ENCODE measurements around the gene PRKN.

The PRKN gene

GRCh38 chr6:162560891-162561290, 166.7 kb downstream of the PRKN start:
- H3K9me3 ChIP-seq (ENCODE audit: insufficient read depth, low read length, severe bottlenecking): no peaks in the 10 kb centered on the region
- no peaks in the 10 kb centered on the region for H4K20me1 ChIP-seq (ENCODE audit: insufficient read depth, low read length)
- H3K79me2 ChIP-seq (ENCODE audit: insufficient read depth, low read length): no peaks in the 10 kb centered on the region
- no peak for ATAC-seq (ENCODE audit: insufficient read depth, low read depth)
- no peak overlapping the region for H3K9ac ChIP-seq (ENCODE audit: low read depth, low read length)
- H3K36me3 ChIP-seq (ENCODE audit: insufficient read depth, low read length): no peaks in the 10 kb centered on the region
- H2AFZ ChIP-seq (ENCODE audit: low read depth, low read length): no peak overlapping the region
- no peaks in the 10 kb centered on the region for H3K4me1 ChIP-seq (ENCODE audit: insufficient read depth, low read length)
- no peak overlapping the region for H3K27ac ChIP-seq (ENCODE audit: low read length)
- no peaks in the 10 kb centered on the region for H3K27me3 ChIP-seq (ENCODE audit: insufficient read depth, low read length, poor library complexity)
- no peak overlapping the region for H3K4me2 ChIP-seq (ENCODE audit: insufficient read depth, low read length)
- no peak overlapping the region for H3K4me3 ChIP-seq (ENCODE audit: low read depth in 1 of 2, low read length in 2 of 2)
- no peak for TF ChIP-seq CTCF (IDR thresholded peaks at IDR 0.05; ENCODE audit: borderline replicate concordance, extremely low read depth, low read length, poor library complexity, severe bottlenecking)
- DNase-seq: no peak

GRCh38 chr6:162554531-162554930, 173.0 kb downstream of the PRKN start:
- no peak for TF ChIP-seq EZH2 (IDR thresholded peaks at IDR 0.05; ENCODE audit: borderline replicate concordance, low read depth, low read length, severe bottlenecking)
- no peak for TF ChIP-seq CTCF (IDR thresholded peaks at IDR 0.05; ENCODE audit: borderline replicate concordance, extremely low read depth, low read length, poor library complexity, severe bottlenecking)
- H3K36me3 ChIP-seq (ENCODE audit: insufficient read depth, low read length): no peaks in the 10 kb centered on the region

DNA sequence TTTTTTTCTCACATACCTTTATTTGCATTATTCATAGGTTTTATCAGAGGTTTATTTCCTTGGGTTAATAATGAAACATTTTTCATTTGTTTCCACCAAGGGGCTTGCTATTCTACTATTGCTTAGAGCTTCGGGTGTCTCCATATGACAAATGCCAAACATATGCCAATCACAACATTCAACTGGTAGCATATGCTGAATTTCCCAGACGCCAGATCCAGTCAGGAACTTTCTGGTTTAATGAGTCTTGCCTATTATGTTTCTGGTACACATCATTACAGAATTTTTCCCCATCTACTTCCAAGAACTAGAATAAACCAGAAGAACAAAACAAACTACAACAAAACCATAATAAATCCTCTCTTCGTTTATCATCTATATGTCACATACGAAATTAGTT, 180.7 kb downstream of the PRKN start:
- H2AFZ ChIP-seq (ENCODE audit: low read depth, low read length): no peak overlapping the region

More at GRCh38 chr6:162554531-162554930, 173.0 kb downstream of the PRKN start:
- DNase-seq (no peak), ATAC-seq (ENCODE audit: insufficient read depth, low read depth) (no peak)
- no peak overlapping the region for H3K4me2 ChIP-seq (ENCODE audit: insufficient read depth, low read length)
- no peaks in the 10 kb centered on the region for H3K27me3 ChIP-seq (ENCODE audit: insufficient read depth, low read length, poor library complexity)
- no peaks in the 10 kb centered on the region for H3K79me2 ChIP-seq (ENCODE audit: insufficient read depth, low read length)
- H4K20me1 ChIP-seq (ENCODE audit: insufficient read depth, low read length): no peaks in the 10 kb centered on the region
- no peaks in the 10 kb centered on the region for H3K9me3 ChIP-seq (ENCODE audit: insufficient read depth, low read length, severe bottlenecking)
- H3K4me3 ChIP-seq (ENCODE audit: low read depth in 1 of 2, low read length in 2 of 2): no peak overlapping the region
- no peak overlapping the region for H3K9ac ChIP-seq (ENCODE audit: low read depth, low read length)
- H3K4me1 ChIP-seq (ENCODE audit: insufficient read depth, low read length): no peaks in the 10 kb centered on the region
- no peak overlapping the region for H3K27ac ChIP-seq (ENCODE audit: low read length)
- H2AFZ ChIP-seq (ENCODE audit: low read depth, low read length): no peak overlapping the region

More for the DNA sequence above, 180.7 kb downstream of the PRKN start:
- Histone ChIP-seq H3K9ac (ENCODE audit: low read depth, low read length) (no peak overlapping the region), H3K36me3 (ENCODE audit: insufficient read depth, low read length) (no peaks in the 10 kb centered on the region), H3K4me2 (ENCODE audit: insufficient read depth, low read length) (no peak overlapping the region), H3K9me3 (ENCODE audit: insufficient read depth, low read length, severe bottlenecking) (no peaks in the 10 kb centered on the region), H3K27ac (ENCODE audit: low read length) (no peak overlapping the region), H4K20me1 (ENCODE audit: insufficient read depth, low read length) (no peaks in the 10 kb centered on the region), H3K79me2 (ENCODE audit: insufficient read depth, low read length) (no peaks in the 10 kb centered on the region), H3K27me3 (ENCODE audit: insufficient read depth, low read length, poor library complexity) (no peaks in the 10 kb centered on the region), H3K4me3 (ENCODE audit: low read depth in 1 of 2, low read length in 2 of 2) (no peak overlapping the region), H3K4me1 (ENCODE audit: insufficient read depth, low read length) (no peaks in the 10 kb centered on the region)
- TF ChIP-seq CTCF (IDR thresholded peaks at IDR 0.05; ENCODE audit: borderline replicate concordance, extremely low read depth, low read length, poor library complexity, severe bottlenecking) (no peak), EZH2 (IDR thresholded peaks at IDR 0.05; ENCODE audit: borderline replicate concordance, low read depth, low read length, severe bottlenecking) (no peak)
- ATAC-seq (ENCODE audit: insufficient read depth, low read depth) (no peak), DNase-seq (no peak)

Measured in DND-41 (cell line).